Transverse colon (tissue), 4 donors: ENCODE data around the gene PLEKHO2.
A peak's percentile ranks its signal among the peaks of the same experiment; 100 is the strongest.

Experiments
- POLR2A ChIP-seq: fragments of 450-650 bp; IDR thresholded peaks from one replicate; pipeline ENCODE4 v1.6.1; 2016; ENCODE audit warnings: antibody characterized with exemption, mild to moderate bottlenecking, moderate library complexity
- POLR2AphosphoS5 ChIP-seq, 3 donors: sonication (generic); formaldehyde crosslinking; IDR thresholded peaks; one replicate each; pipeline ENCODE4 v1.6.1; 2016; ENCODE audit warnings: antibody characterized with exemption in 3 of 3
- TF ChIP-seq, protein P1 (sequence below), 5 experiments: fragments of 200-600 bp in 3 of 5; fragments of 450-650 bp in 2 of 5; sonication (generic) in 3 of 5; IDR thresholded peaks; 1 replicate in 2 of 5; 2 replicates in 3 of 5; pipeline ENCODE4 v1.5.1; 2016 to 2017; ENCODE audit warnings: antibody characterized with exemption in 5 of 5, inconsistent platforms in 3 of 5, mild to moderate bottlenecking in 2 of 5, moderate library complexity in 1 of 5

DNA sequence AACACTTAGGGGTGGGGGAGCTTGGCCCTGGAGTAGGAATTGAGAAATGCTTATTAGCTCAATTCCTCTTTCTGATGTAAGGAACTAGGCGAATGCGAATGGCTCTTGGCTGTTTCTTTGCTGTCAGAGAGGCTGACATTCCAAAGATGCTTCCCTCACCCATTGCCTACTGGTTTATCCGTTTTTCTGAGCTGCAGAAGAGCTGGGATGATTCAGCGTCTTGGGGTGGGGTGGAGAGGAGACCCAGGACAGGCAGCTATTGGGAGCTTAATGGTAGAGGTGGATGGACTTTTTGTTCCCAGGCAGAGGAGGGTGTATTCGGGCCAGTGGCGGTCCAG is 9.8 kb downstream of the PLEKHO2 start:
- TF ChIP-seq, protein P1, sequence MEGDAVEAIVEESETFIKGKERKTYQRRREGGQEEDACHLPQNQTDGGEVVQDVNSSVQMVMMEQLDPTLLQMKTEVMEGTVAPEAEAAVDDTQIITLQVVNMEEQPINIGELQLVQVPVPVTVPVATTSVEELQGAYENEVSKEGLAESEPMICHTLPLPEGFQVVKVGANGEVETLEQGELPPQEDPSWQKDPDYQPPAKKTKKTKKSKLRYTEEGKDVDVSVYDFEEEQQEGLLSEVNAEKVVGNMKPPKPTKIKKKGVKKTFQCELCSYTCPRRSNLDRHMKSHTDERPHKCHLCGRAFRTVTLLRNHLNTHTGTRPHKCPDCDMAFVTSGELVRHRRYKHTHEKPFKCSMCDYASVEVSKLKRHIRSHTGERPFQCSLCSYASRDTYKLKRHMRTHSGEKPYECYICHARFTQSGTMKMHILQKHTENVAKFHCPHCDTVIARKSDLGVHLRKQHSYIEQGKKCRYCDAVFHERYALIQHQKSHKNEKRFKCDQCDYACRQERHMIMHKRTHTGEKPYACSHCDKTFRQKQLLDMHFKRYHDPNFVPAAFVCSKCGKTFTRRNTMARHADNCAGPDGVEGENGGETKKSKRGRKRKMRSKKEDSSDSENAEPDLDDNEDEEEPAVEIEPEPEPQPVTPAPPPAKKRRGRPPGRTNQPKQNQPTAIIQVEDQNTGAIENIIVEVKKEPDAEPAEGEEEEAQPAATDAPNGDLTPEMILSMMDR (IDR thresholded peaks at IDR 0.05): no peak
- TF ChIP-seq POLR2A (no peak), POLR2AphosphoS5 (IDR thresholded peaks at IDR 0.05) (peak in 2 of 3 donors; percentile 35 to 48)
